H1 (cell line): ENCODE results near the gene TRAP1. TPM values are rescaled to one million over a fixed set of nuclear protein-coding genes. Genes with fewer than 3 reads are reported as not detected.

Experiments used
- CBX5 ChIP-seq: fragments of 300-800, 300-1000 bp; sonication (generic); IDR thresholded peaks from 2 replicates; pipeline ENCODE4 v1.7.1; 2016; ENCODE audit warnings: antibody characterized with exemption, low read length, low read depth
- CREB1 ChIP-seq: IDR thresholded peaks from 2 replicates; pipeline ENCODE4 v1.6.1; 2012; ENCODE audit warnings: inconsistent platforms
- MAX ChIP-seq: IDR thresholded peaks from 2 replicates; pipeline ENCODE4 v1.6.1; 2012; ENCODE audit warnings: inconsistent platforms
- RAD21 ChIP-seq, 2 experiments: IDR thresholded peaks in 1 of 2; conservative IDR thresholded peaks in 1 of 2; 2 replicates each; pipeline ENCODE4 v1.6.1; 2011; ENCODE audit warnings: low read depth in 2 of 2, low read length in 2 of 2, improper control_type of control experiment in 1 of 2, inconsistent platforms in 1 of 2, mild to moderate bottlenecking in 1 of 2, moderate library complexity in 1 of 2
- RFX5 ChIP-seq: IDR thresholded peaks from 2 replicates; pipeline ENCODE4 v1.6.1; 2011; ENCODE audit warnings: low read depth, low read length, improper control_type of control experiment, borderline replicate concordance
- polyA plus RNA-seq, 7 experiments: library from polyadenylated mRNA; depleted of rRNA in 3 of 7; stranded (reverse) in 5 of 7; unstranded in 2 of 7; fragments of >200 nt in 5 of 7; fragments of 200-250 nt in 2 of 7; gene quantifications; 1 replicate in 5 of 7; 2 replicates in 1 of 7; 4 replicates in 1 of 7; pipeline versions ENCODE4 v1.2.1 to v1.2.3, GENCODE V29; 2011 to 2013; ENCODE audit warnings: missing spikeins in 2 of 7, mixed read lengths in 2 of 7
- total RNA-seq: library from RNA; stranded (reverse); fragmentation: NEBNext Ultra II Directional; extraction: Animal tissue kit (Norgen Biotek cat#: 25700); gene quantifications from 2 replicates; pipeline ENCODE4 v1.2.1, GENCODE V29; 2021
- TF ChIP-seq, protein P1 (sequence below): fragments of 300-600 bp; sonication (generic); IDR thresholded peaks from 2 replicates; pipeline ENCODE4 v1.7.1; 2012; ENCODE audit warnings: low read length, moderate library complexity, mild to moderate bottlenecking, inconsistent platforms; ENCODE audit not compliant: insufficient replicate concordance

The TRAP1 gene
- total and polyA plus RNA-seq, 2 of the 8 experiments (the other 6 are each of a cell fraction or from before 2014, with no cell fraction given) = 215 to 283 TPM

GRCh38 chr16:3728424-3729160 is 11.3 kb upstream of the TRAP1 start (continued):
- TF ChIP-seq, protein P1, sequence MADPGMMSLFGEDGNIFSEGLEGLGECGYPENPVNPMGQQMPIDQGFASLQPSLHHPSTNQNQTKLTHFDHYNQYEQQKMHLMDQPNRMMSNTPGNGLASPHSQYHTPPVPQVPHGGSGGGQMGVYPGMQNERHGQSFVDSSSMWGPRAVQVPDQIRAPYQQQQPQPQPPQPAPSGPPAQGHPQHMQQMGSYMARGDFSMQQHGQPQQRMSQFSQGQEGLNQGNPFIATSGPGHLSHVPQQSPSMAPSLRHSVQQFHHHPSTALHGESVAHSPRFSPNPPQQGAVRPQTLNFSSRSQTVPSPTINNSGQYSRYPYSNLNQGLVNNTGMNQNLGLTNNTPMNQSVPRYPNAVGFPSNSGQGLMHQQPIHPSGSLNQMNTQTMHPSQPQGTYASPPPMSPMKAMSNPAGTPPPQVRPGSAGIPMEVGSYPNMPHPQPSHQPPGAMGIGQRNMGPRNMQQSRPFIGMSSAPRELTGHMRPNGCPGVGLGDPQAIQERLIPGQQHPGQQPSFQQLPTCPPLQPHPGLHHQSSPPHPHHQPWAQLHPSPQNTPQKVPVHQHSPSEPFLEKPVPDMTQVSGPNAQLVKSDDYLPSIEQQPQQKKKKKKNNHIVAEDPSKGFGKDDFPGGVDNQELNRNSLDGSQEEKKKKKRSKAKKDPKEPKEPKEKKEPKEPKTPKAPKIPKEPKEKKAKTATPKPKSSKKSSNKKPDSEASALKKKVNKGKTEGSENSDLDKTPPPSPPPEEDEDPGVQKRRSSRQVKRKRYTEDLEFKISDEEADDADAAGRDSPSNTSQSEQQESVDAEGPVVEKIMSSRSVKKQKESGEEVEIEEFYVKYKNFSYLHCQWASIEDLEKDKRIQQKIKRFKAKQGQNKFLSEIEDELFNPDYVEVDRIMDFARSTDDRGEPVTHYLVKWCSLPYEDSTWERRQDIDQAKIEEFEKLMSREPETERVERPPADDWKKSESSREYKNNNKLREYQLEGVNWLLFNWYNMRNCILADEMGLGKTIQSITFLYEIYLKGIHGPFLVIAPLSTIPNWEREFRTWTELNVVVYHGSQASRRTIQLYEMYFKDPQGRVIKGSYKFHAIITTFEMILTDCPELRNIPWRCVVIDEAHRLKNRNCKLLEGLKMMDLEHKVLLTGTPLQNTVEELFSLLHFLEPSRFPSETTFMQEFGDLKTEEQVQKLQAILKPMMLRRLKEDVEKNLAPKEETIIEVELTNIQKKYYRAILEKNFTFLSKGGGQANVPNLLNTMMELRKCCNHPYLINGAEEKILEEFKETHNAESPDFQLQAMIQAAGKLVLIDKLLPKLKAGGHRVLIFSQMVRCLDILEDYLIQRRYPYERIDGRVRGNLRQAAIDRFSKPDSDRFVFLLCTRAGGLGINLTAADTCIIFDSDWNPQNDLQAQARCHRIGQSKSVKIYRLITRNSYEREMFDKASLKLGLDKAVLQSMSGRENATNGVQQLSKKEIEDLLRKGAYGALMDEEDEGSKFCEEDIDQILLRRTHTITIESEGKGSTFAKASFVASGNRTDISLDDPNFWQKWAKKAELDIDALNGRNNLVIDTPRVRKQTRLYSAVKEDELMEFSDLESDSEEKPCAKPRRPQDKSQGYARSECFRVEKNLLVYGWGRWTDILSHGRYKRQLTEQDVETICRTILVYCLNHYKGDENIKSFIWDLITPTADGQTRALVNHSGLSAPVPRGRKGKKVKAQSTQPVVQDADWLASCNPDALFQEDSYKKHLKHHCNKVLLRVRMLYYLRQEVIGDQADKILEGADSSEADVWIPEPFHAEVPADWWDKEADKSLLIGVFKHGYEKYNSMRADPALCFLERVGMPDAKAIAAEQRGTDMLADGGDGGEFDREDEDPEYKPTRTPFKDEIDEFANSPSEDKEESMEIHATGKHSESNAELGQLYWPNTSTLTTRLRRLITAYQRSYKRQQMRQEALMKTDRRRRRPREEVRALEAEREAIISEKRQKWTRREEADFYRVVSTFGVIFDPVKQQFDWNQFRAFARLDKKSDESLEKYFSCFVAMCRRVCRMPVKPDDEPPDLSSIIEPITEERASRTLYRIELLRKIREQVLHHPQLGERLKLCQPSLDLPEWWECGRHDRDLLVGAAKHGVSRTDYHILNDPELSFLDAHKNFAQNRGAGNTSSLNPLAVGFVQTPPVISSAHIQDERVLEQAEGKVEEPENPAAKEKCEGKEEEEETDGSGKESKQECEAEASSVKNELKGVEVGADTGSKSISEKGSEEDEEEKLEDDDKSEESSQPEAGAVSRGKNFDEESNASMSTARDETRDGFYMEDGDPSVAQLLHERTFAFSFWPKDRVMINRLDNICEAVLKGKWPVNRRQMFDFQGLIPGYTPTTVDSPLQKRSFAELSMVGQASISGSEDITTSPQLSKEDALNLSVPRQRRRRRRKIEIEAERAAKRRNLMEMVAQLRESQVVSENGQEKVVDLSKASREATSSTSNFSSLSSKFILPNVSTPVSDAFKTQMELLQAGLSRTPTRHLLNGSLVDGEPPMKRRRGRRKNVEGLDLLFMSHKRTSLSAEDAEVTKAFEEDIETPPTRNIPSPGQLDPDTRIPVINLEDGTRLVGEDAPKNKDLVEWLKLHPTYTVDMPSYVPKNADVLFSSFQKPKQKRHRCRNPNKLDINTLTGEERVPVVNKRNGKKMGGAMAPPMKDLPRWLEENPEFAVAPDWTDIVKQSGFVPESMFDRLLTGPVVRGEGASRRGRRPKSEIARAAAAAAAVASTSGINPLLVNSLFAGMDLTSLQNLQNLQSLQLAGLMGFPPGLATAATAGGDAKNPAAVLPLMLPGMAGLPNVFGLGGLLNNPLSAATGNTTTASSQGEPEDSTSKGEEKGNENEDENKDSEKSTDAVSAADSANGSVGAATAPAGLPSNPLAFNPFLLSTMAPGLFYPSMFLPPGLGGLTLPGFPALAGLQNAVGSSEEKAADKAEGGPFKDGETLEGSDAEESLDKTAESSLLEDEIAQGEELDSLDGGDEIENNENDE = no peak
- no peak for TF ChIP-seq CREB1
- no peak for TF ChIP-seq CBX5
- no peak for TF ChIP-seq MAX
- TF ChIP-seq RFX5 = no peak
- no peak for TF ChIP-seq RAD21 (IDR thresholded peaks at IDR 0.05 in 1 of 2, conservative IDR thresholded peaks at IDR 0.05 in 1 of 2; ENCODE audit: low read depth in 2 of 2, low read length in 2 of 2)
